Limb (tissue), 2 donors: ENCODE results near the gene STIMATE.
A peak's percentile ranks its signal among the peaks of the same experiment; 100 is the strongest.

Source experiments
- DNase-seq, 2 donors: peaks; one replicate each; pipeline ENCODE4 v3.0.0-alpha.2; 2016; ENCODE audit errors: extremely low spot score in 2 of 2

Gene STIMATE

GRCh38 chr3:52897130-52898122, at the start of gene STIMATE:
TSS of gene STIMATE (minus strand) at chr3:52897548. CDS start at chr3:52897450, 98 bp downstream.
- DNase-seq, result peak; percentile 87 to 89

- no peak for DNase-seq
Observed at GRCh38 chr3:52939600-52939999, 42.3 kb upstream of the STIMATE start.

GRCh38 chr3:52934630-52935530, 37.5 kb upstream of the STIMATE start:
- DNase-seq, result peak; percentile 45 to 77

- no peak for DNase-seq
Observed at GRCh38 chr3:52931889-52932288, 34.5 kb upstream of the STIMATE start.

- DNase-seq, result no peak
Observed at GRCh38 chr3:52931328-52931727, 34.0 kb upstream of the STIMATE start.

- no peak for DNase-seq
Observed at GRCh38 chr3:52930748-52931147, 33.4 kb upstream of the STIMATE start.

- no peak for DNase-seq
Observed at GRCh38 chr3:52926554-52926953, 29.2 kb upstream of the STIMATE start.

GRCh38 chr3:52925405-52926313, 28.3 kb upstream of the STIMATE start:
- no peak for DNase-seq

GRCh38 chr3:52923963-52924362, 26.6 kb upstream of the STIMATE start:
- DNase-seq, result no peak

- DNase-seq, result no peak
Observed at GRCh38 chr3:52920841-52921240, 23.5 kb upstream of the STIMATE start.

- DNase-seq, result no peak
Observed at GRCh38 chr3:52917044-52917443, 19.7 kb upstream of the STIMATE start.

- no peak for DNase-seq
Observed at GRCh38 chr3:52915294-52915693, 17.9 kb upstream of the STIMATE start.

GRCh38 chr3:52912885-52913731, 15.8 kb upstream of the STIMATE start:
- DNase-seq, result no peak

- no peak for DNase-seq
Observed at GRCh38 chr3:52910823-52911222, 13.5 kb upstream of the STIMATE start.

GRCh38 chr3:52907497-52907896, 10.1 kb upstream of the STIMATE start:
- no peak for DNase-seq

GRCh38 chr3:52904552-52904951, 7.2 kb upstream of the STIMATE start:
- no peak for DNase-seq

- DNase-seq, result no peak
Observed at GRCh38 chr3:52904000-52904399, 6.7 kb upstream of the STIMATE start.

- DNase-seq, result no peak
Observed at GRCh38 chr3:52896613-52897012, 735 bp downstream of the STIMATE start.

- DNase-seq, result no peak
Observed at GRCh38 chr3:52896151-52896550, 1.2 kb downstream of the STIMATE start.

GRCh38 chr3:52895418-52895817, 1.9 kb downstream of the STIMATE start:
- DNase-seq, result no peak
